K562 (cell line): Measurements from ENCODE around the gene AGRN. TPM values are rescaled to one million over a fixed set of nuclear protein-coding genes. Genes with fewer than 3 reads are reported as not detected.

Experiments
- CAMTA2 ChIP-seq: fragments of 250-450 bp; sonication (Bioruptor Pico); conservative IDR thresholded peaks from 2 replicates; pipeline ENCODE4 v1.5.1; 2022
- EP300 ChIP-seq: IDR thresholded peaks from 2 replicates; pipeline ENCODE4 v1.6.1; 2012; ENCODE audit warnings: low read length, improper control_type of control experiment
- ERF ChIP-seq: fragments of 450-650 bp; formaldehyde crosslinking; IDR thresholded peaks from 2 replicates; pipeline ENCODE4 v1.4.0; 2020; ENCODE audit warnings: mild to moderate bottlenecking, mixed read lengths
- FOSL1 ChIP-seq: fragments of 200-800 bp; sonication (Bioruptor generic); conservative IDR thresholded peaks from 2 replicates; pipeline ENCODE4 v1.6.1; 2016; ENCODE audit warnings: missing genetic modification characterization, missing compliant biosample characterization
- GATAD2B ChIP-seq: fragments of 450-650 bp; IDR thresholded peaks from 2 replicates; pipeline ENCODE4 v1.6.1; 2017; ENCODE audit warnings: mild to moderate bottlenecking, borderline replicate concordance
- ILK ChIP-seq: fragments of 450-650 bp; IDR thresholded peaks from 2 replicates; pipeline ENCODE4 v1.6.1; 2016; ENCODE audit warnings: missing genetic modification characterization, low read depth, mild to moderate bottlenecking, missing compliant biosample characterization, moderate library complexity, borderline replicate concordance
- KLF6 ChIP-seq: fragments of 250-450 bp; sonication (Bioruptor Pico); IDR thresholded peaks from 2 replicates; pipeline ENCODE4 v1.4.0; 2020; ENCODE audit warnings: mild to moderate bottlenecking, moderate library complexity, borderline replicate concordance
- MEF2A ChIP-seq: IDR thresholded peaks from 2 replicates; pipeline ENCODE4 v1.6.1; 2011; ENCODE audit warnings: low read depth, mild to moderate bottlenecking, low read length, moderate library complexity; ENCODE audit not compliant: control insufficient read depth
- PPARD ChIP-seq: fragments of 250-450 bp; sonication (Bioruptor Pico); IDR thresholded peaks from 2 replicates; pipeline ENCODE4 v1.8.0; 2022; ENCODE audit warnings: inconsistent platforms, mild to moderate bottlenecking, moderate library complexity
- RBM15 ChIP-seq: fragments of 200-400 bp; formaldehyde crosslinking; IDR thresholded peaks from 2 replicates; pipeline ENCODE4 v1.6.1; 2018; ENCODE audit warnings: mild to moderate bottlenecking, low read length, moderate library complexity; ENCODE audit not compliant: insufficient read depth
- RBM25 ChIP-seq: fragments of 200-400 bp; formaldehyde crosslinking; IDR thresholded peaks from 2 replicates; pipeline ENCODE4 v1.6.1; 2018; ENCODE audit warnings: low read length, low read depth, moderate library complexity; ENCODE audit not compliant: severe bottlenecking
- RCOR1 ChIP-seq, 2 experiments: IDR thresholded peaks; 2 replicates each; pipeline ENCODE4 v1.6.1; 2012; ENCODE audit warnings: low read depth in 2 of 2, low read length in 2 of 2, borderline replicate concordance in 1 of 2, improper control_type of control experiment in 1 of 2
- SAFB2 ChIP-seq: fragments of 200-400 bp; formaldehyde crosslinking; IDR thresholded peaks from 2 replicates; pipeline ENCODE4 v1.6.1; 2018; ENCODE audit warnings: borderline replicate concordance, low read length, low read depth, moderate library complexity; ENCODE audit not compliant: severe bottlenecking
- SREBF1 ChIP-seq: fragments of 150-350 bp; IDR thresholded peaks from 2 replicates; pipeline ENCODE4 v1.6.1; 2014; ENCODE audit warnings: antibody characterized with exemption, low read depth, low read length, borderline replicate concordance
- TARDBP ChIP-seq: fragments of 450-650 bp; IDR thresholded peaks from 2 replicates; pipeline ENCODE4 v1.6.1; 2016
- TCF7L2 ChIP-seq: fragments of 150-350 bp; IDR thresholded peaks from 2 replicates; pipeline ENCODE4 v1.6.1; 2016; ENCODE audit warnings: low read depth, mild to moderate bottlenecking, low read length, moderate library complexity
- XRCC3 ChIP-seq: fragments of 450-650 bp; IDR thresholded peaks from 2 replicates; pipeline ENCODE4 v1.6.1; 2017; ENCODE audit warnings: mild to moderate bottlenecking, moderate library complexity
- ZKSCAN3 ChIP-seq: fragments of 250-450 bp; sonication (Bioruptor Pico); IDR thresholded peaks from 2 replicates; pipeline ENCODE4 v1.4.0; 2020
- polyA plus RNA-seq, 8 experiments: library from polyadenylated mRNA; depleted of rRNA in 4 of 8; stranded (reverse) in 5 of 8; unstranded in 3 of 8; fragments of >200 nt; fragmentation: Nextera tagmentation in 2 of 8; fragmentation: Illumina TruSeq in 1 of 8; extraction: Ambion mirVana in 2 of 8; extraction: Trizol in 1 of 8; gene quantifications; 2 replicates each; pipeline versions ENCODE4 v1.2.1 to v1.2.3, GENCODE V29; 2011 to 2014; ENCODE audit warnings: inconsistent platforms in 1 of 8, missing spikeins in 1 of 8
- total RNA-seq, 7 experiments: library from RNA; depleted of rRNA in 6 of 7; stranded (reverse); fragments of >200 nt in 6 of 7; fragmentation: Illumina TruSeq in 2 of 7; extraction: Trizol in 2 of 7; gene quantifications; 2 replicates each; pipeline versions ENCODE4 v1.2.1 to v1.2.3, GENCODE V29; 2011 to 2021; ENCODE audit warnings: low replicate concordance in 1 of 7
- TF ChIP-seq, protein P1 (sequence below): sonication (generic); formaldehyde crosslinking; IDR thresholded peaks from 2 replicates; pipeline ENCODE4 v1.8.0; 2022; ENCODE audit warnings: mild to moderate bottlenecking, missing genetic modification reagents
- TF ChIP-seq, protein P2 (sequence below): IDR thresholded peaks from 2 replicates; pipeline ENCODE4 v1.6.1; 2011; ENCODE audit warnings: borderline replicate concordance, low read depth, mild to moderate bottlenecking, moderate library complexity, low read length; ENCODE audit not compliant: insufficient read depth, poor library complexity, severe bottlenecking
- TF ChIP-seq, protein P3 (sequence below): fragments of 450-650 bp; IDR thresholded peaks from 2 replicates; pipeline ENCODE4 v1.6.1; 2016; ENCODE audit warnings: antibody characterized with exemption
- TF ChIP-seq, protein P4 (sequence below): fragments of 450-650 bp; IDR thresholded peaks from 2 replicates; pipeline ENCODE4 v1.6.1; 2016; ENCODE audit warnings: mild to moderate bottlenecking

AGRN gene
- total and polyA plus RNA-seq, 9 of the 15 experiments (the other 6 are each of a cell fraction or from before 2014, with no cell fraction given) = 0.04 to 111 (median 18.1) TPM

DNA sequence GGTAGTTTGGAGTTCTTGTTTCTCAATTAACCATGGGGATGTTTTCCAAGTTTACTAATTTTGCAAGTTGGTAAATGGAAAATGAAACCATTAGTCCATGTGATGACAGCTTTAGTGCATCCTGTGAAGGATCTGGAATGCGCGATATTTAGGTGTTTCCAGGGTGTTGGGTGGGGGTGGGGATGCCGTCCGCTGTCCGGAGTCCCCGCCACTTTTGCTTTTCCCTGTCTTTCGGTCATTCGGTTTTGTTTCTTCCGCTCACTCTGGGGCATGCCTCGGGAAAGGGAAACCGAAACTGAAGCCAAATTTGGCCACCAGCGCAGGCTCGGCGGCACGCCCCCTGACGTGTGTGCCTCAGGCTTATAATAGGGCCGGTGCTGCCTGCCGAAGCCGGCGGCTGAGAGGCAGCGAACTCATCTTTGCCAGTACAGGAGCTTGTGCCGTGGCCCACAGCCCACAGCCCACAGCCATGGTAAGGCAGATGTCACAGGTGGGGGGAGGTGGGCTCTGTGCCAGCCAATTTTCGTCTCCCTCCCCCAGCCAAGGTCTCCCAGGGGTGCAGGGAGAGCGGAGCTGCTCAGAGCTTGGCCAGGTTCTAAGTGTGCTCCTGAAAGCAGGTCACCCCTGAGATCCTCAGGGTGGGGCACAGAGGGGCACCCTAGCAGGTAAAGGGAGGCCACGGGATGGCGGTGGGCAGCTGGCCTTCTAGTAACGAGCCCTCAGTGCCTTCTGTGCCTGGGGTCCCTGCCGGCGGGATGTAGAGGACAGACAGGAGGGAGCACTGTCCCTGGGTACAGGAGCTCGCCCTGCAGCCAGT is 6.6 kb upstream of the AGRN start, which contains the start of gene ISG15 (continued):
- peak; percentile 15; the same call in 1 of the 2 replicates for TF ChIP-seq GATAD2B
- TF ChIP-seq, protein P1, sequence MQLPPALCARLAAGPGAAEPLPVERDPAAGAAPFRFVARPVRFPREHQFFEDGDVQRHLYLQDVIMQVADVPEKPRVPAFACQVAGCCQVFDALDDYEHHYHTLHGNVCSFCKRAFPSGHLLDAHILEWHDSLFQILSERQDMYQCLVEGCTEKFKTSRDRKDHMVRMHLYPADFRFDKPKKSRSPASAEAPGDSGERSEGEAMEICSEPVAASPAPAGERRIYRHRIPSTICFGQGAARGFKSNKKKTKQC (CRISPR knock-in tag) = no peak
- TF ChIP-seq CAMTA2 = no peak
- TF ChIP-seq, protein P2, sequence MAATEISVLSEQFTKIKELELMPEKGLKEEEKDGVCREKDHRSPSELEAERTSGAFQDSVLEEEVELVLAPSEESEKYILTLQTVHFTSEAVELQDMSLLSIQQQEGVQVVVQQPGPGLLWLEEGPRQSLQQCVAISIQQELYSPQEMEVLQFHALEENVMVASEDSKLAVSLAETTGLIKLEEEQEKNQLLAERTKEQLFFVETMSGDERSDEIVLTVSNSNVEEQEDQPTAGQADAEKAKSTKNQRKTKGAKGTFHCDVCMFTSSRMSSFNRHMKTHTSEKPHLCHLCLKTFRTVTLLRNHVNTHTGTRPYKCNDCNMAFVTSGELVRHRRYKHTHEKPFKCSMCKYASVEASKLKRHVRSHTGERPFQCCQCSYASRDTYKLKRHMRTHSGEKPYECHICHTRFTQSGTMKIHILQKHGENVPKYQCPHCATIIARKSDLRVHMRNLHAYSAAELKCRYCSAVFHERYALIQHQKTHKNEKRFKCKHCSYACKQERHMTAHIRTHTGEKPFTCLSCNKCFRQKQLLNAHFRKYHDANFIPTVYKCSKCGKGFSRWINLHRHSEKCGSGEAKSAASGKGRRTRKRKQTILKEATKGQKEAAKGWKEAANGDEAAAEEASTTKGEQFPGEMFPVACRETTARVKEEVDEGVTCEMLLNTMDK = no peak
- peak; percentile 19; the same call in 1 of the 2 replicates for TF ChIP-seq FOSL1
- no peak for TF ChIP-seq ZKSCAN3
- TF ChIP-seq KLF6 = no peak
- no peak for TF ChIP-seq RBM15
- TF ChIP-seq SAFB2 = no peak
- TF ChIP-seq PPARD = no peak
- TF ChIP-seq TARDBP = no peak
- TF ChIP-seq ILK (tag) = no peak
- TF ChIP-seq, protein P3, sequence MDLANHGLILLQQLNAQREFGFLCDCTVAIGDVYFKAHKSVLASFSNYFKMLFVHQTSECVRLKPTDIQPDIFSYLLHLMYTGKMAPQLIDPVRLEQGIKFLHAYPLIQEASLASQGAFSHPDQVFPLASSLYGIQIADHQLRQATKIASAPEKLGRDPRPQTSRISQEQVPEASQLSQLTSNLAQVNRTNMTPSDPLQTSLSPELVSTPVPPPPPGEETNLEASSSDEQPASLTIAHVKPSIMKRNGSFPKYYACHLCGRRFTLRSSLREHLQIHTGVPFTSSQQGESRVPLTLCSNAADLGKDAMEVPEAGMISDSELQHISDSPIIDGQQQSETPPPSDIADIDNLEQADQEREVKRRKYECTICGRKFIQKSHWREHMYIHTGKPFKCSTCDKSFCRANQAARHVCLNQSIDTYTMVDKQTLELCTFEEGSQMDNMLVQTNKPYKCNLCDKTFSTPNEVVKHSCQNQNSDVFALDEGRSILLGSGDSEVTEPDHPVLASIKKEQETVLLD = 0 out of 2 replicates have a peak, but pooled peaks have one; percentile 43
- TF ChIP-seq ERF (CRISPR knock-in tag) = 0 out of 2 replicates have a peak, but pooled peaks have one; percentile 74
- TF ChIP-seq XRCC3 = no peak
- no peak for TF ChIP-seq RBM25
- TF ChIP-seq SREBF1 = no peak
- TF ChIP-seq TCF7L2 = no peak
- peak; percentile 63; the same call in 1 of the 2 replicates for TF ChIP-seq MEF2A
- TF ChIP-seq, protein P4, sequence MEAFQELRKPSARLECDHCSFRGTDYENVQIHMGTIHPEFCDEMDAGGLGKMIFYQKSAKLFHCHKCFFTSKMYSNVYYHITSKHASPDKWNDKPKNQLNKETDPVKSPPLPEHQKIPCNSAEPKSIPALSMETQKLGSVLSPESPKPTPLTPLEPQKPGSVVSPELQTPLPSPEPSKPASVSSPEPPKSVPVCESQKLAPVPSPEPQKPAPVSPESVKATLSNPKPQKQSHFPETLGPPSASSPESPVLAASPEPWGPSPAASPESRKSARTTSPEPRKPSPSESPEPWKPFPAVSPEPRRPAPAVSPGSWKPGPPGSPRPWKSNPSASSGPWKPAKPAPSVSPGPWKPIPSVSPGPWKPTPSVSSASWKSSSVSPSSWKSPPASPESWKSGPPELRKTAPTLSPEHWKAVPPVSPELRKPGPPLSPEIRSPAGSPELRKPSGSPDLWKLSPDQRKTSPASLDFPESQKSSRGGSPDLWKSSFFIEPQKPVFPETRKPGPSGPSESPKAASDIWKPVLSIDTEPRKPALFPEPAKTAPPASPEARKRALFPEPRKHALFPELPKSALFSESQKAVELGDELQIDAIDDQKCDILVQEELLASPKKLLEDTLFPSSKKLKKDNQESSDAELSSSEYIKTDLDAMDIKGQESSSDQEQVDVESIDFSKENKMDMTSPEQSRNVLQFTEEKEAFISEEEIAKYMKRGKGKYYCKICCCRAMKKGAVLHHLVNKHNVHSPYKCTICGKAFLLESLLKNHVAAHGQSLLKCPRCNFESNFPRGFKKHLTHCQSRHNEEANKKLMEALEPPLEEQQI = no peak
- no peak for TF ChIP-seq RCOR1 (IDR thresholded peaks at IDR 0.05; ENCODE audit: borderline replicate concordance in 1 of 2, low read depth in 2 of 2, low read length in 2 of 2)
- peak; percentile 17 for TF ChIP-seq EP300
